ENCODE data around the gene C15orf61.

DNA sequence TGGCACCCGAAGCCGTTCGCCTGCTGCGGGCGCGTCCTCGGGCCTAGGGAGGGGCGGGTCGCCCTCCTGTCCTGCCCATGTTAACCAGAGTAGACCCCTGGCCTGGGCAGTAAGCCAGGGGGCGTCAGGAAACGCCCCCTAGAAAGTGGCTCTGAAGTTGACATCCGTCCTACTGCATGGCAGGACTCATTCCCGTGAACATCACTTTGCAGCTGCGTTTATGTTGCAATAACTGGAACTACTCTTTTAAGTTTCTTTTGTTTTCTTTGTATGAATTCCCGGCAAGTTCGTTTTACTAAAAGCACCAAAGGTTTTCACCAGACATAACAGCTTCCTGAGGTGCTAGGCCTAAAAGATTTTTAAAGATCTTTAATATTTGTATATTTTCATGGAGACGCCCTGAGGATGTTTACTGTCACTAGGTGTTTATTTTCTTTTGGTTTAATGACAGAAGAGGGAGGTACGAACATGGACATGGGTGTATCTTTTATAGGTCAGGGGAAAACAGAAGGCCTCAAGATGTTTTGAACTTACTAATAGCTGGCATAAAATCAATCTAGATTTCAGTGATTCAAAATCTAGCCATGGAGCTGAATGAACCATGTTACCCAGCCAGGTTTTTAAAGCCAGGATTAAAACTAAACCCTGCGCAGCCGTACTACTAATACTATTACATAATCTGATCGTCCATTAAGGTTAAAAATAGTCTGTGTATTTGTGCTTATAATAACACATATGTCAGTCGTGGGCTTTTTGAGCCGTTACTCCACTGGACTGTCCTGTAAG lies 1.0 kb downstream of the C15orf61 start:
- TF ChIP-seq POLR2A (IDR thresholded peaks at IDR 0.05) (peak in 1 of 2 donors; percentile 6), CTCF (IDR thresholded peaks at IDR 0.05 in 4 of 5, conservative IDR thresholded peaks at IDR 0.05 in 1 of 5) (no peak)
